WTC11 (cell line): ENCODE results near the gene PDE6H. TPM values are rescaled to one million over a fixed set of nuclear protein-coding genes. Genes with fewer than 3 reads are reported as not detected.

ENCODE experiments used
- ATAC-seq: fragments of 200-7000 bp; cut with Tn5 transposase; 2 replicates; pipeline ENCODE4 v1.10.0; 2021; ENCODE audit warnings: mild to moderate bottlenecking, moderate library complexity
- CTCF ChIA-PET: fragments of 300-600 bp; sonication (Branson Sonifier 250); formaldehyde crosslinking; loops from one replicate; lab custom pipeline; 2021; ENCODE audit warnings: antibody characterized with exemption; lab: Charles Lee
- POLR2A ChIA-PET: fragments of 350-600 bp; sonication (Branson Sonifier 250); formaldehyde crosslinking; loops from one replicate; lab custom pipeline; 2021; ENCODE audit warnings: antibody characterized with exemption; lab: Charles Lee
- DNase-seq: peaks from one replicate; pipeline ENCODE4 v3.0.0; 2021; ENCODE audit warnings: low spot score
- H3K27ac Mint-ChIP-seq: 2 replicates; pipeline ENCODE4 v1.8.0; 2021; ENCODE audit warnings: mixed read lengths
- H3K27me3 Mint-ChIP-seq: 2 replicates; pipeline ENCODE4 v1.8.0; 2021; ENCODE audit warnings: low read depth, mild to moderate bottlenecking, moderate library complexity, mixed read lengths
- H3K36me3 Mint-ChIP-seq: 2 replicates; pipeline ENCODE4 v1.8.0; 2021; ENCODE audit warnings: mixed read lengths
- H3K4me1 Mint-ChIP-seq: 2 replicates; pipeline ENCODE4 v1.8.0; 2022; ENCODE audit warnings: mixed read lengths
- H3K4me3 Mint-ChIP-seq: 2 replicates; pipeline ENCODE4 v1.8.0; 2021; ENCODE audit warnings: mild to moderate bottlenecking, moderate library complexity, mixed read lengths
- H3K9me3 Mint-ChIP-seq: 2 replicates; pipeline ENCODE4 v1.8.0; 2021; ENCODE audit warnings: mixed read lengths
- CDX4 ChIP-seq: fragments of 250-450 bp; sonication (Bioruptor Pico); IDR thresholded peaks from 2 replicates; pipeline ENCODE4 v1.9.0; 2021; ENCODE audit warnings: moderate library complexity, mild to moderate bottlenecking, inconsistent platforms, borderline replicate concordance
- E2F5 ChIP-seq: sonication (generic); formaldehyde crosslinking; IDR thresholded peaks from 2 replicates; pipeline ENCODE4 v1.8.1; 2022; ENCODE audit warnings: mild to moderate bottlenecking, moderate library complexity, missing genetic modification reagents
- ESRRA ChIP-seq: sonication (generic); formaldehyde crosslinking; IDR thresholded peaks from 2 replicates; pipeline ENCODE4 v1.8.1; 2022; ENCODE audit warnings: mild to moderate bottlenecking, missing genetic modification reagents, borderline replicate concordance
- FOXJ3 ChIP-seq: sonication (generic); formaldehyde crosslinking; IDR thresholded peaks from 2 replicates; pipeline ENCODE4 v1.9.0; 2021; ENCODE audit warnings: missing genetic modification reagents, mild to moderate bottlenecking, borderline replicate concordance
- TCF7 ChIP-seq: sonication (generic); formaldehyde crosslinking; IDR thresholded peaks from 2 replicates; pipeline ENCODE4 v1.8.0; 2022; ENCODE audit warnings: mild to moderate bottlenecking, low read depth, missing genetic modification reagents, moderate library complexity
- USF1 ChIP-seq: sonication (generic); formaldehyde crosslinking; IDR thresholded peaks from 2 replicates; pipeline ENCODE4 v1.8.0; 2022; ENCODE audit warnings: mild to moderate bottlenecking, missing genetic modification reagents
- ZBTB43 ChIP-seq: sonication (generic); formaldehyde crosslinking; IDR thresholded peaks from 2 replicates; pipeline ENCODE4 v1.8.1; 2023; ENCODE audit warnings: mild to moderate bottlenecking, missing genetic modification reagents
- ZNF121 ChIP-seq: sonication (generic); formaldehyde crosslinking; IDR thresholded peaks from 2 replicates; pipeline ENCODE4 v1.8.0; 2023; ENCODE audit warnings: missing genetic modification reagents
- ZNF423 ChIP-seq: fragments of 250-450 bp; sonication (Bioruptor Pico); IDR thresholded peaks from 2 replicates; pipeline ENCODE4 v2.1.2; 2022; ENCODE audit warnings: mild to moderate bottlenecking, moderate library complexity
- total RNA-seq: library from RNA; stranded (reverse); gene quantifications from 3 replicates; pipeline ENCODE4 v1.2.3, GENCODE V29; 2021
- TF ChIP-seq, protein P1 (sequence below): fragments of 250-450 bp; sonication (Bioruptor Pico); IDR thresholded peaks from 2 replicates; pipeline ENCODE4 v1.9.0; 2021; ENCODE audit warnings: mild to moderate bottlenecking
- TF ChIP-seq, protein P2 (sequence below): sonication (generic); formaldehyde crosslinking; IDR thresholded peaks from 2 replicates; pipeline ENCODE4 v1.8.1; 2023; ENCODE audit warnings: mild to moderate bottlenecking, missing genetic modification reagents, moderate library complexity
- TF ChIP-seq, protein P3 (sequence below): sonication (generic); formaldehyde crosslinking; IDR thresholded peaks from 2 replicates; pipeline ENCODE4 v1.8.1; 2023; ENCODE audit warnings: mild to moderate bottlenecking, moderate library complexity, missing genetic modification reagents
- TF ChIP-seq, protein P4 (sequence below): sonication (generic); formaldehyde crosslinking; IDR thresholded peaks from 2 replicates; pipeline ENCODE4 v1.8.1; 2022; ENCODE audit warnings: missing genetic modification reagents, borderline replicate concordance
- TF ChIP-seq, protein P5 (sequence below): sonication (generic); formaldehyde crosslinking; IDR thresholded peaks from 2 replicates; pipeline ENCODE4 v1.8.1; 2023; ENCODE audit warnings: mild to moderate bottlenecking, missing genetic modification reagents, moderate library complexity

The PDE6H gene
- total RNA-seq, 1 experiment from 2014 or later: not detected

DNA sequence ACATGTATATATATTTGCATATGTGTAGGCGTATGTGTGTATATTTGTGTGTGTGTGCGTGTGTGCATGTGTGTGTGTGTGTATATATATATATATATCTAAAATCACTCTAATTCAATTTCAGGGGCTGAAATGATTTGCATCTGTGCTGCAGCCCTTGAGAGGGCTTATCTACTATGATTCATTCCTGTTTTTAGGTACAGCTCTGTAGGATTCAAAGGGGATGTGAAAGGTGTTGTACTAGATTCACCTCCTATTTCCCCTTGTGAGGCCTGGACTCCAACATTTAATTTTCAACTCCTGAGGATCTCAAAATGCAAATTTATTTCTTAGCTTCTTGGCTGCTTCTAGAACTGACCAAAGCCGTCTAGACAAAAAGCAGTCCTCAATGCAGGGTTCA is 45.6 kb upstream of the PDE6H start (continued):
- TF ChIP-seq, protein P1, sequence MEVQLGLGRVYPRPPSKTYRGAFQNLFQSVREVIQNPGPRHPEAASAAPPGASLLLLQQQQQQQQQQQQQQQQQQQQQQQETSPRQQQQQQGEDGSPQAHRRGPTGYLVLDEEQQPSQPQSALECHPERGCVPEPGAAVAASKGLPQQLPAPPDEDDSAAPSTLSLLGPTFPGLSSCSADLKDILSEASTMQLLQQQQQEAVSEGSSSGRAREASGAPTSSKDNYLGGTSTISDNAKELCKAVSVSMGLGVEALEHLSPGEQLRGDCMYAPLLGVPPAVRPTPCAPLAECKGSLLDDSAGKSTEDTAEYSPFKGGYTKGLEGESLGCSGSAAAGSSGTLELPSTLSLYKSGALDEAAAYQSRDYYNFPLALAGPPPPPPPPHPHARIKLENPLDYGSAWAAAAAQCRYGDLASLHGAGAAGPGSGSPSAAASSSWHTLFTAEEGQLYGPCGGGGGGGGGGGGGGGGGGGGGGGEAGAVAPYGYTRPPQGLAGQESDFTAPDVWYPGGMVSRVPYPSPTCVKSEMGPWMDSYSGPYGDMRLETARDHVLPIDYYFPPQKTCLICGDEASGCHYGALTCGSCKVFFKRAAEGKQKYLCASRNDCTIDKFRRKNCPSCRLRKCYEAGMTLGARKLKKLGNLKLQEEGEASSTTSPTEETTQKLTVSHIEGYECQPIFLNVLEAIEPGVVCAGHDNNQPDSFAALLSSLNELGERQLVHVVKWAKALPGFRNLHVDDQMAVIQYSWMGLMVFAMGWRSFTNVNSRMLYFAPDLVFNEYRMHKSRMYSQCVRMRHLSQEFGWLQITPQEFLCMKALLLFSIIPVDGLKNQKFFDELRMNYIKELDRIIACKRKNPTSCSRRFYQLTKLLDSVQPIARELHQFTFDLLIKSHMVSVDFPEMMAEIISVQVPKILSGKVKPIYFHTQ (CRISPR knock-in tag): no peak
- TF ChIP-seq, protein P2, sequence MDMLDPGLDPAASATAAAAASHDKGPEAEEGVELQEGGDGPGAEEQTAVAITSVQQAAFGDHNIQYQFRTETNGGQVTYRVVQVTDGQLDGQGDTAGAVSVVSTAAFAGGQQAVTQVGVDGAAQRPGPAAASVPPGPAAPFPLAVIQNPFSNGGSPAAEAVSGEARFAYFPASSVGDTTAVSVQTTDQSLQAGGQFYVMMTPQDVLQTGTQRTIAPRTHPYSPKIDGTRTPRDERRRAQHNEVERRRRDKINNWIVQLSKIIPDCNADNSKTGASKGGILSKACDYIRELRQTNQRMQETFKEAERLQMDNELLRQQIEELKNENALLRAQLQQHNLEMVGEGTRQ (CRISPR knock-in tag): no peak
- TF ChIP-seq FOXJ3 (CRISPR knock-in tag) (no peak), ESRRA (CRISPR knock-in tag) (no peak)
- TF ChIP-seq, protein P3, sequence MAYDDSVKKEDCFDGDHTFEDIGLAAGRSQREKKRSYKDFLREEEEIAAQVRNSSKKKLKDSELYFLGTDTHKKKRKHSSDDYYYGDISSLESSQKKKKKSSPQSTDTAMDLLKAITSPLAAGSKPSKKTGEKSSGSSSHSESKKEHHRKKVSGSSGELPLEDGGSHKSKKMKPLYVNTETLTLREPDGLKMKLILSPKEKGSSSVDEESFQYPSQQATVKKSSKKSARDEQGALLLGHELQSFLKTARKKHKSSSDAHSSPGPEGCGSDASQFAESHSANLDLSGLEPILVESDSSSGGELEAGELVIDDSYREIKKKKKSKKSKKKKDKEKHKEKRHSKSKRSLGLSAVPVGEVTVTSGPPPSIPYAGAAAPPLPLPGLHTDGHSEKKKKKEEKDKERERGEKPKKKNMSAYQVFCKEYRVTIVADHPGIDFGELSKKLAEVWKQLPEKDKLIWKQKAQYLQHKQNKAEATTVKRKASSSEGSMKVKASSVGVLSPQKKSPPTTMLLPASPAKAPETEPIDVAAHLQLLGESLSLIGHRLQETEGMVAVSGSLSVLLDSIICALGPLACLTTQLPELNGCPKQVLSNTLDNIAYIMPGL (CRISPR knock-in tag): no peak
- TF ChIP-seq, all 79 proteins: peak for 0

DNA sequence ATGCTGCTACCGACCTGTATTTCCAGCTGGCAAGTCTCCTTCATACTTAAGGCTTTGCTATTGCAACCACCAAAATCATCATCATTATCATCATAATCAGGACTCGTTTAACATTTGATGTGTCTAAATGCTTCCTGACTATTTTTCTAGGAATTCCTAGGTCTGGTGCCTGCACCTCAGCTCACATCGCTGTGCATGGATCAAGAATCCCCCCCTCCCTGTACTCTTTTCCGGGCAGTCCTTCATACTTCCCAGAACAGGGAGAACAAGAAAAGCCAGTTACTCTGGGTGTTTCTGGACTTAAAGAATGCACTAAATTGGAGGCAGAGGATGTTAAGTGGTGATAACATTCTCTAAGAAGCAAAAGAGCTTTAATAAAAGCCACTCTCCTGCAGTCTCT is 43.9 kb upstream of the PDE6H start:
- TF ChIP-seq USF1 (CRISPR knock-in tag) (no peak), ZNF121 (no peak), ZBTB43 (CRISPR knock-in tag) (no peak), ZNF423 (CRISPR knock-in tag) (no peak)
- TF ChIP-seq, protein P4, sequence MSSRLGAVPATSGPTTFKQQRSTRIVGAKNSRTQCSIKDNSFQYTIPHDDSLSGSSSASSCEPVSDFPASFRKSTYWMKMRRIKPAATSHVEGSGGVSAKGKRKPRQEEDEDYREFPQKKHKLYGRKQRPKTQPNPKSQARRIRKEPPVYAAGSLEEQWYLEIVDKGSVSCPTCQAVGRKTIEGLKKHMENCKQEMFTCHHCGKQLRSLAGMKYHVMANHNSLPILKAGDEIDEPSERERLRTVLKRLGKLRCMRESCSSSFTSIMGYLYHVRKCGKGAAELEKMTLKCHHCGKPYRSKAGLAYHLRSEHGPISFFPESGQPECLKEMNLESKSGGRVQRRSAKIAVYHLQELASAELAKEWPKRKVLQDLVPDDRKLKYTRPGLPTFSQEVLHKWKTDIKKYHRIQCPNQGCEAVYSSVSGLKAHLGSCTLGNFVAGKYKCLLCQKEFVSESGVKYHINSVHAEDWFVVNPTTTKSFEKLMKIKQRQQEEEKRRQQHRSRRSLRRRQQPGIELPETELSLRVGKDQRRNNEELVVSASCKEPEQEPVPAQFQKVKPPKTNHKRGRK (CRISPR knock-in tag): no peak
- H3K4me3 Mint-ChIP-seq: peak overlapping the region; percentile 37
- peaks cover 19% of the 10 kb centered on the region for H3K4me1 Mint-ChIP-seq
- peak overlapping the region; percentile 64; the same call in 1 of the 2 replicates for H3K27ac Mint-ChIP-seq
- DNase-seq (no peak), ATAC-seq (peak; percentile 87)
- H3K9me3 Mint-ChIP-seq: no peaks in the 10 kb centered on the region
- H3K36me3 Mint-ChIP-seq: no peaks in the 10 kb centered on the region
- ChIA-PET CTCF (interaction anchor here (0.6 to 1.4 kb wide), 3 partner anchors 27 to 292 kb away, joined by 3 to 5 read pairs (median 3); partner anchors contain the start of gene RERG), POLR2A (interaction anchor here (0.7 kb wide), 1 partner anchor 541 kb away, joined by 3 read pairs; no protein-coding TSS in a partner anchor)
- no peaks in the 10 kb centered on the region for H3K27me3 Mint-ChIP-seq

DNA sequence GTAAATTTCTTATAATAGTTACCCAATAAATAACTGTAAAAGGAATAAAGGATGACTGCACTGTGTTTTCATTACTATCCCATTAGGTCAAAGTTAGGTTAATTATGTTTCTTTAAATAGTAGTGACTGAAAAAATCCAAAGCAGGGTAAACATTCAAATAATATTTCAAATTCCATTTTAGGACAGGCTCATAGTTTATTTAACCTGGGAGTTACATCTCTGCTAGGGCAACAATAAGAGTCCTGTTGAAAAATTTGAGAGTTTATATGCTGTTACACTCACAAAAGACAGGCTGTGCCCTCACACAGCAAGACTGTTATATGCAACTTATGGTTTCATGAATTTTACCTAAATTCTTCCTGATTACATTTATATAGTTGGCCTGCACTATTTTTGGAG is 42.5 kb upstream of the PDE6H start:
- Mint-ChIP-seq H3K4me1 (peaks cover 19% of the 10 kb centered on the region), H3K36me3 (no peaks in the 10 kb centered on the region), H3K4me3 (no peak overlapping the region), H3K27me3 (no peaks in the 10 kb centered on the region), H3K27ac (no peak overlapping the region), H3K9me3 (no peaks in the 10 kb centered on the region)
- TF ChIP-seq, protein P5, sequence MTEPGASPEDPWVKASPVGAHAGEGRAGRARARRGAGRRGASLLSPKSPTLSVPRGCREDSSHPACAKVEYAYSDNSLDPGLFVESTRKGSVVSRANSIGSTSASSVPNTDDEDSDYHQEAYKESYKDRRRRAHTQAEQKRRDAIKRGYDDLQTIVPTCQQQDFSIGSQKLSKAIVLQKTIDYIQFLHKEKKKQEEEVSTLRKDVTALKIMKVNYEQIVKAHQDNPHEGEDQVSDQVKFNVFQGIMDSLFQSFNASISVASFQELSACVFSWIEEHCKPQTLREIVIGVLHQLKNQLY: no peak
- TF ChIP-seq TCF7 (CRISPR knock-in tag): no peak
- TF ChIP-seq CDX4: no peak
- TF ChIP-seq E2F5 (CRISPR knock-in tag): no peak
- POLR2A ChIA-PET: no interaction called here
- DNase-seq (no peak), ATAC-seq (no peak)
- CTCF ChIA-PET: no interaction called here
